T follicular helper cell (primary cell): ENCODE data around the gene IFNG-AS1.
A peak's percentile ranks its signal among the peaks of the same experiment; 100 is the strongest.

Experiments used
- DNase-seq: peaks from one replicate; pipeline ENCODE4 v3.0.0-alpha.2; 2020; ENCODE audit warnings: low read depth
- total RNA-seq, 2 experiments: gene quantifications; one replicate each; lab custom pipeline; 2026; lab: John Stamatoyannopoulos, UW

IFNG-AS1 gene
- 0.52 to 1.6 reads per million in 2 experiments for total RNA-seq

GRCh38 chr12:67989184-67989920 is at the start of gene IFNG-AS1:
IFNG-AS1 (plus strand) TSS chr12:67989447.
- peak; percentile 1 for DNase-seq

DNA sequence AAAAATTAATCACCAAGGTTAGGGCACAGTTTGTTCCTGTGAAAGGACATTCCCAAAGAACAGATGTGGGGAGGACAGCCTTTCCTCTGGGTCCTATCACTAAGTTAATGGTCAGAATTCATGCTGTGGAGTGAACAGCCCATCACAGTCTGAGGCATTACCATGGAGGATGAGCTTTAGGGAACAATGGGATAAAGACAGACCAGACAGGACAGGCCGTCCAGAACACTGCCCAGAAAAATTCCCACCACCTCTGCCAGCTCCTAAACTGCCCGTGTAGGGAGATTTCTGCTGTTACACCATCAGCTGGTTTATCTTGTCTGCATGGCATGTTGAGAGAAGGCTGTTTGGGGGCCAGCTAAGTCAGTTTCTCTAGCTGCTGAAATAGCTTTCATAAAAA is 49.6 kb upstream of the IFNG-AS1 start:
- DNase-seq: no peak

- DNase-seq: no peak
Measured at GRCh38 chr12:67940780-67941243, 48.4 kb upstream of the IFNG-AS1 start.

- no peak for DNase-seq
Measured at GRCh38 chr12:67942724-67943123, 46.5 kb upstream of the IFNG-AS1 start.

DNA sequence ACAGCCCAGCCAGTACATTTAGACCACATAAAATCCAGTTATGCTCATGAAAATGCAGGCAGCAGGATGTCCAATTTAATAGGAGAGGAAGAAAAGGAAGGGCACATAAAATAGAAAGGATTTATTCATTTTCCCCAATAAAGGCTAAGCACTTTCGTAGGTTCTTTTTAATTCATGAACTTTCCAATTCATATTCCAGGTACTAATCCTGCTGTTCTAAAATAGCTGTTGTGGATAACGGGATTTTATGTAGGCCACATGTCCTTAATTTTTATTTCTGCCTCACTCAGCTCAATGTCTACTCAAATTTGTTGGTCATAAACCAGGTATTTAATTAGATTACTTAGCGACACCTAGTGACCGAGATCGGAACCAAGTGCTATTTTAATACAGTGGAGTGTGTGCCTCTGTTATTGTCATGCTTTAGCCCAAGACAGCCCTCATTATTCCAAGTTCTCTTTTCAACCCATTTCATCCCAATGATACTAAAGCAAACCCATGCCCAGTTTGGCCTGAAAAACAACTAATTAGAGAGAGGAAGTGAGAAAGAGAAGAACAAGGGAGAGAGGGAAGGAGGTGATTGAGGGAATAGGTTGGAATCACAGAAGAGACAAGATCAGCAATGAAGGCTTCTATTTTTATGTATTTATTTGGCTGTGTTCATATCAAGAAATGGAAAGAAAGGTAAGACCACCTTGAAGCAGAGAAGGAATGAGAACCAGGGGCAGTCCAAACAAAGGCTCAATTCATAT is 45.9 kb upstream of the IFNG-AS1 start:
- peak; percentile 50 for DNase-seq

DNA sequence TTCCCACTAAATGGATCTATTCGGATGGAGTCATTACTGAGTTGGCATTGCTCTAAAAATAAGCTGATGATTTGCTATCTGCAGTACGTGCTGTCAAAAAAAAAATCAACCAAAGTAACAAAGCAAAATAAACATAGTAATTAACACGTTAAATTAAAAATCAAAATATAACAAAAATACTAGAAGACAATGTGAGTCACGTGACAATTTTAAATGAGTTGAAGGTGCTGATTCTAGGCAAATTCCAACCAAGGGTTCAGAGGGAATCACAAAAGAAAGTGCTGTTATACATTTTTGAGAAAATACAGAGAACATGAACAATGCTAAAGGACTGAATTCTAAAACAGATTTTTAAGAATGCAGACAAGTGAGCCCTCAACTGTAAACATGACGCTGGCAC is 45.2 kb upstream of the IFNG-AS1 start:
- no peak for DNase-seq

DNA sequence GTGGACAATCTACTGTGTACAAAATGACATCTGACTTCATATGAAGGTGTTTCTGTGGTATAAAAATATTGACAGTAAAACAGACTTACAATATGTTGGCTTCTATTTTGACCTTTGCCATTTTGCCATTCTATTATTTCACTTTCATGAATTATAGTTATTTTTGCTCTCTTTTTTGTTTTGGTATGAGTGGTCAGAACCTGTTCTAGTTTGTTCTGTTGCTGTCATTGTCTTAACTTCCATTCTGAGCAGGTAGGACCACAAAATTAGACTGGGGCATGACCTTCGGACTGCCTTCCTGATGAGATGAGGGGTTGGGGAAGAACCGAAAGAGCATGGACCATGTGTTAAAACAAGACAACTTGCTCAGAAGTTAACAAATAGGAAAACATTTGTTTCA is 36.5 kb upstream of the IFNG-AS1 start:
- DNase-seq: no peak

DNA sequence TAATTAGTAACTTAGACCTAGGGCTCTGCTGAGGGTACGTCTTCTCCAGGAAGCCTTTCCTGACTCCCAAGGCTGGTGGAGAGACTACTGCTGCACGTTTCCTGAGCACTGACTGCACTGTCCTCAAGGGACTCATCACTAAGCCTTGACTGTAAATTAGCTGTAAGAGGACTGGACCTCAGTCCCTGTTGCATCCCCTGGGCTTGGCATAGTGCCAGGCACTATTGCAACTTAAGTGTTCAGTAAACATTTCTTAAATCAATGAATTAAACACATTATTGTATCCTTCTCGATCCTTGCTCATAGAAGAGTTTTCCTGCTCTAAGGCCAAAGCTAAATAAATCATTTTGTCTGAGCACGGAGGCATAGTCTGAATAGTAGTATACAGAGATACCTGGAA is 31.9 kb upstream of the IFNG-AS1 start:
- DNase-seq: no peak

GRCh38 chr12:67958187-67958586 is 31.1 kb upstream of the IFNG-AS1 start:
- no peak for DNase-seq

- DNase-seq: no peak
Measured at GRCh38 chr12:67964456-67964855, 24.8 kb upstream of the IFNG-AS1 start.

DNA sequence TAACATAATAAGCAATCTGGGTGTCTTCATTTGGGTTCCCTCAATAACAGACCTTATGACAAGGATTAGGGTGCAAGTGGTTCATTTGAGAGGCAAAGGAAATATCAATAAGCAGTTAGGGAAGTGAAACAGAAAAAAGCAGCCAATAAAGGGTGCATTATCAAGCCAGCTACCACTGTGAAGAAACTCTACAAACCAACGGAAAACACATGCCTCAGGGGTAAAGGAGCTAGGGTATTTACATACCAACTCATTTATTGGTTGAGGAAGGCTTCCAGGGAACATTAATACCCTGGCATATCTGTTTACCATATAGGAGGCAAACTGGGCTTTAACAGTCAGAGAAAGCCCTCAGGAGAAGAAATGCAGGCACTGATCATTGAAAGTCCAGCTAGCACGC is 22.7 kb upstream of the IFNG-AS1 start:
- DNase-seq: no peak

DNA sequence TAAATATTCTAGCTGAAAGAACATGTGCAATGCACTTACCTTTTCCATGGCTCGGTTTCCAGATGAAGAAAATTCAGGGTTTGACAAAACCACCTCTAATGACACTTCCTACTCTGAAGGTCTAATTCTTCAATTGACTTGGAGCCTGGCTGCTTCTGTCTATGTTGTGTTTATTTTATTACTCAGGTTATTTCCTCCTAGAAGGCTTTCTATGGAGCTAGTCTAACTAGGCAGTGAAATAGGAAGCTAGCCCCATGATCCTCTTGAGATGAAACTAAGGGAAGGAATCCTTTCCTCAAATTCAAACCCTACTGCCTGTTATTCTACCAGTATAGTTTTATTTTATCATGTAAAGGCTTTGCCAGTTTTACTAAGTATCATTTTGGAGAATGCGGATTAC is 20.9 kb upstream of the IFNG-AS1 start:
- no peak for DNase-seq

DNA sequence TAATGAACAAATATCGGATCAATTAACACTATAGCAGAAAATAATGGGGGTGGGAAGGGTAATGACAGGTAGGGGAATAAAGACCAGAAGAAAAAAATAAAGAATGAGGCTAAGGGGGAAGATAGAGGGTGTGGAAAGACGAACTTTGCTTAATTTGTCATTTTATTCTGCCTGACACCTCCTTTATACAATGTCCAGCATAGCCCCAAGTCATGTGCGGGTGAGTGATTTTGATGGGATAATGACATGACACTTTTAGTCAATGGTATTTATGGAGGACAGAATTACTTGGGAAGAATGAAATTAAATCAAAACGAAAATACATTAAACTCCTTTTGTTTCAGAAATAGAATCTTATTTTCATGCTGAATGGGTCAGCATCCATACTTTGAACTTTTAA is 20.5 kb upstream of the IFNG-AS1 start:
- no peak for DNase-seq

DNA sequence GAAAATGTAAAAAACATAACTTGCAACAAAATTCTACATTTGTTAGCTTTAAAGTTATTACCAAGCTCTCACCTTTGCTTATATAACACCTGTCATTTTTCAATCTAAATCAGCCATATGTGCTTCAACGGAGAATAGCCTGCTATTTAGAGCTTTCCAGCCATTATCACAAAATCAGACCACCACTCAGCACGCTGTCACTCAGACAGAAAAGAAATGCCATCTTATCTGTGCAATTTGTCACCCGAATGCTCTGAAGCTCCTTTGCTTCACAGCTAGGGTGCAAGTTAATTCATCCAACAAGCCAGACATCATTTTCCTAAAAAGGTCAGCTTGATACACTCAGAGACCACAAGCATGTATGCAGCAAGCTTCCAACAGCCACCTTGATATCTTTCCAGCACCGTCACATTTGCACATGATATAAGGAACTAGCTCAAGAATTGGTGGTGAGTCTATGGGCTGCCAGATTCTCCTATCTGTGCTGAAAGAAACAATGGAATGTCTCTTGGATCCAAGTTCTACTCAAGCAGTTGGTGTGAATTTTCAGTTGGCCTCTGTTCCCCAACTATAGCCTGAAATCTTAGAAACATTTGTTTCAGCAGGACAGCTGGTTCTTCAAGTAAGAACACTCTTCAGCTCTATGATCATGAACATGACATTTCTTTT is 20.0 kb upstream of the IFNG-AS1 start:
- DNase-seq: no peak

DNA sequence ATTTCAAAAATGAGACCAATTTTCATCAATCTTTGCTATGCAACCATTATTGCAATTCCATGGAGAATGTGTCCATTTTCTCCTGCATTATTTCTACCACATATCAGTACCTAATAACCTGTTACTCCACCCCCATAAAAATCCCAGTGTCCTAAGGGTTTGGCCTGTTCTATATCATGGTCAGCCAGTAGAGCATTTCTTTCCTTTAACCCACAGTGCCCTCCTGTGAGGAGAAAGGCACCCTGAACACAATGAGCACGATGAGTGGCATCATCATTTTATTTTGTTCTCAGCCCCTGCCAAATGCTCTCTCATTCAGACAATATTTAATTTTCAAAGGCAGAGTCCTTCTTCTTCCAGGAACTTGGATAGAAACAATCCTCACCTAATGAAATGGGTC is 11.6 kb upstream of the IFNG-AS1 start:
- no peak for DNase-seq

GRCh38 chr12:67980391-67980790 is 8.9 kb upstream of the IFNG-AS1 start:
- no peak for DNase-seq

DNA sequence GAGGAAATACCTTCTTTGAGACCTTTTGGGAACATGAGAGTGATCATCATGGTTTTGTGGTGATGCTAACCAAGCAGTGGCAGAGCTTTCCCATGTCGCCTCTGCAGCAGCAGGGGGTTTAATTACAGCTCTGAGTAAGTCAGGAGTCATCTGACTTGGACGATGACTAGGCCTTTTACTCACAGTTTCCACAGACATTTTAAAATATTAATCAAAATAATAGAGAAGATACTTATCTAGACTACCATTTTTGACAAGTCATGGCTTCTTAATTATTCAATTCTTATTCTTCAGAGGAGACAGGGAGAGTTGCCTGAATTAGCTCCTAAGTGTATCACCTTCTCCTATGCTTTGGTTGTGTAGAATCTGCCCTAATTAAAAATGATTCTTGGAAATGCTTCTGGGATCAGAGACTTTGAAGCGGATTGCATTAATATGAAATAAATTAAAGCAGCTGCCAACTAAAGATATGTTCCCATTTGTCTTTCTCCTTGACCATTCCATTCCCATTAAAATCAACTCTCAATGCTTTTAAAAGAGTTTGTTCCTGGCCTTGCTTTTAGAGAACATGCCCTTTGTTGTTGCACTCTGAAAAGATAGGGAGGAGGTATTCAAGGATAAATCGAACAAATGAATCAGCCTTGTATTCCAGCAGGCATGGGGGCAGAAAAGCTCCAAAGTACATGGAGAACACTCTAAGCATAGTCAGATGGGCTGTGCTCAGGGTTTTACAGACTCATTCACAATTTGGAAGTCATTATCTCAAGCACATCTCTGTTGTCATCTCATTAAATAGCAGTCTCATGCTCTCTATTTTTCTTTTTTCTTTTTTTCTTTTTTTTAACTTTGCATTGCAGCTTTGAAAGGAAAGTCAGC is 7.7 kb upstream of the IFNG-AS1 start:
- DNase-seq: no peak

- no peak for DNase-seq
Measured at GRCh38 chr12:67982164-67982563, 7.1 kb upstream of the IFNG-AS1 start.

DNA sequence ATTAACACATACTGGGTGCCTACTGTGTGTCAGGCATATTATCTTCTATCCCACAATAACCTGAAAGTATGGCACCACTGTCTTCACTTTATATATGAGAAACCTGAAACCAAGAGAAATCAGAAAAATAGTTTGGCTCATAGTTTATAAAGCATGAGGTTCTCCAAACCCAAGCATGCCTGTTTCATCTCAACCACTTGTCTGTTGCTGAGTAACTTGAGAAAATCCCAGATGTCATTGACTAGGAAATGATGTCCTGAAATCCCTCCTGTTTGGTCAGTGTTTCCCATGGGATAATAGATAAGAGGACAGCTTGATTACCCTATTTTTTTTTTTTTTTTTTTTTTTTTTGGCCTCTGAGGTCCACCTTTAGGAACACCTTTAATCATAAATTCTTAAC is 2.6 kb upstream of the IFNG-AS1 start:
- DNase-seq: no peak

DNA sequence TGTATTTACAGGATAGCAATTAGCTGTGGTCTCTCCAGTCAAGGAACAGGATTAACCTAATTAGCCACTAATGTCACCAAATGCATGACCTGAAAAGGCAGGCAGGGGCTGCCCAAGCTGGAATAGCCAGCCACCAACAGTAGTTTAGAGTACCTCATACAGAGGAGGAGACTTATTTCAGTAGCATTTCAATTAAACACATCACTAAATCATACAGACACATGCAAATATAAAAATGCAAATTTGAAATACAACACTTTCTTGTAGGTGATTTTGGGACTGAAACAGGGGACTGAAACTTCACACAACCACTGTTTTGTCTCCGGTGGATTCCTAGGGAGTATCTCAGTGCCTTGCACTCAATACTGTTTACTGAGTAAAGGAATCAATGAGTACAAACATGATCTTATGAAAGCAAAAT is 636 bp upstream of the IFNG-AS1 start:
- no peak for DNase-seq

DNA sequence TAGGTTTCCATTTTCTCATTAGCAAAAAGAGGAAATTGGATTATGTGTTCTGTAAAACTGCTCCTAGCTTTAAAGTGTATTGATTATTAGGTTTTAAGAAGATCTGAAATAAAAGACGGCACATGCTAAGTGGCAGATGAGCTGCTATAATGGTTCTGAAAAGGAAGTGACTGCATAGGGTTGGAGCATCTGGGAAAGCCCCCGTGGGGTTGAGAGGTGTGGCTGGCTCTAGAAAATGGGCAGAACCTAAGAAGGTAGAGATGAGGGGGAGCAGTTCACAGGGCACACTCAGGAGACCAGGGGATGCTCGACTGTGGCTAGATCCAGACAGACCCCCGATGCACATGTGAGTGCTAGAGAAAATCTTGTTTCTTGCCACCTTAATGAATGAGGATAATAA is 1.9 kb downstream of the IFNG-AS1 start:
- peak; percentile 17 for DNase-seq

DNA sequence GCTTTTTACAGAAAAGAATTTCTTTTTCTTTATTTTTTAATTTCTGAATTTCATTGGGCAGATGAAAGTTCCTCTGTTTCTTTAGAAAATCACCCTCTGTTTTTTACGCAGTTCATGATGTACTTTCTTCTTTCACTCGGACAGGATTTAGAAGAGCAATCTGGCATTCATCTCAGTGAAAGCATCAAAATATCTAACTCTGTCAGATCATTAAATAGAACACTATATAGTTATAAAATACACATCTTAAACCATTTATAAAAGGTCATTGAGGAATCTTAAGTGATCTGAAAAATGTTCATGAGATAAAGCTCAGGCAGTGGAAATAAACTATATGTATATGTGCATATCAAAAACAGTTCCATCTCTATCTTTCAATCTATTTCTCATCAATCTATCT is 3.9 kb downstream of the IFNG-AS1 start:
- DNase-seq: no peak
